ENCODE measurements around the gene IFRD1.
"Not testable (repeated sequence)": the region's sequence is repeated elsewhere in the genome, so short reads cannot be mapped to it uniquely, and the experiment has no call there.

The IFRD1 gene

DNA sequence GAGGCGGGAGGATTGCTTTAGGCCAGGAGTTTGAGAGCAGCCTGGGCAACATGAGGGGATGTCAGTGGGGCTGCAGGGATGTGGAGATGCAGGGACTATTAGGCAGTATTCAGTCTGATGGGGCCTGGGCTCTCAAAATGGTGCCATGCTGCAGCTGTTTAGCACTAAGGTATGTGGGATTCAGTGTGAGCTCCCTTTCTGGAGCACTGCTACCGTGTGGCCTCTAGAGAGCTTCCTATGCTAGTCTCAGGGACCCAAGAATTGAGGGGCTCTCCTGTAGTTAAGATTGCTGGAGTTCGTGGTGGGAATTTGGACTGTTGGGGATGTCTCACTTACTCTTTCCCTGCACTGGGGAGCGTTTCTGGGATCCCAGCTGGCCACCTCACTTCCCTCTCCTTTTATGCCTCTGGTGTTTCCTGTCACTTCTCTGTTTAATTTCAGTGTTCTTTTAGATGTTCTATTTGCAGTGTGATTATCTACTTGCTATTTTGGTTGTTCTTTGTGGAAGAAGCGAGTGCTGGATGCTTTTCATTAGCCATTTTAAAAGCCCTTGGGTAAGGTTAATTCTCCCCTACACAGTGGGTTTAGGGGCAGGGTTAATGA lies 53.9 kb downstream of the IFRD1 start:
- TF ChIP-seq GATA1 (IDR thresholded peaks at IDR 0.05; ENCODE audit: low read depth, low read length), result no peak
- no peak for TF ChIP-seq POLR2A (IDR thresholded peaks at IDR 0.05; ENCODE audit: low read length)
- DNase-seq, result no peak

DNA sequence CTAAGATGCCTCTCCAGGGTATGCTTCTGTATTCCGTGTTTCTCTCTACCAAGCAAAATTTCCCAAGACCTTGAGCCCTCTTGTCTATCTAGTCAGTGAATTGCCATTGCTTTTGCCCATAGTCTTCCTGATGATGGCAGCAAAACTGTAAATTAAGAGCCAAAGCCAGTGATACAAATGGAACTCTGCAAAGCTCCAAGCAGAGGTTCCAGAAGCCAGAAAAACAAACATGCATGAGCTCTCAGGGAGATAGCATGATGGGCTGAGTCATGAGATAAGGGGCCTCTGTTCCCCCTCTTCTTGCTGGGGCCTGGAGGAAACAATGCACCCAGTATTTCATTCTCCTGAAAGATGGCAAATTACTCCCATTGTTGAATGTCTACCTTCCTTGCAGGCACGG lies 55.2 kb downstream of the IFRD1 start:
- TF ChIP-seq POLR2A (IDR thresholded peaks at IDR 0.05; ENCODE audit: low read length), result no peak
- peak; percentile 36 to 76 for DNase-seq

DNA sequence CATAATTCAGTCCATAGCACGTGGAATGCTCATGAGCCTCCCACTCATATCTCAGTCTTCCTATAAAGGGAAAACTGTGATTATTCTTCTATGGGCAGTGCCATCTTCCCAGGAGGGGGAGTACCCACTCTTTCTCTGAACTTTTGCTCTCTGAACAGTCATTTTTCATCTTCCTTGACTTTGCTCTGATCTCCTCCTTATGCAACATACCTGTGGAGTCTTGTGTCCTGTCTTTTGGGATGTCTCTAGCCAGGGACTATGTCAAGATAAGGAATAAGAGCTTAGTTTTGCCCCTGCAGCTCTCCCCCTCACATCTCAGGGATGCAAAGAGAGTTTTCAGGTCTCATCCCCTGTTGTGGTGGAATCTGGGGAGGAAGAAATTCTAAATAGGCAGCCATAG lies 58.1 kb downstream of the IFRD1 start:
- TF ChIP-seq GATA1 (IDR thresholded peaks at IDR 0.05; ENCODE audit: low read depth, low read length) (no peak), POLR2A (IDR thresholded peaks at IDR 0.05; ENCODE audit: low read length) (no peak)
- no peak for DNase-seq

DNA sequence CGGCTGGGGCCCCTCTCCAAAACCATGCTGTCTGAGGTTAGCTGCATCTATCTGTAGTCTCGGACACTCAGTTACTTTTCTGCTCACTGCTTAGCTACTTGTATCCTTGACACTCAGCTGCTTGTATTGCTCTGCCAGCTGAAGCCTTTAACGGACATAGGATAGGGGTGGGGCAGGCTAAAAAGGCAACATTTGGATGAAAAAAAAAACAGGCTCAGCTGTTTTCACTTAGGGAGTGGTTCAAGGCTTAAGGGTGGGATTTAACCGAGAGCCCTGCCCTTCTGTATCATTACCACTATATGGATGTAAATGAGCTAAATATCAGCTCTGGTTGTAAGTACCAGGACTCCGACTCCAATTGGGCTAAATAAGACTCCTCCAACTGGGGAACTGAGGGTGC lies 59.1 kb downstream of the IFRD1 start:
- TF ChIP-seq GATA1 (IDR thresholded peaks at IDR 0.05; ENCODE audit: low read depth, low read length) (no peak), POLR2A (IDR thresholded peaks at IDR 0.05; ENCODE audit: low read length) (no peak)
- DNase-seq, result no peak

DNA sequence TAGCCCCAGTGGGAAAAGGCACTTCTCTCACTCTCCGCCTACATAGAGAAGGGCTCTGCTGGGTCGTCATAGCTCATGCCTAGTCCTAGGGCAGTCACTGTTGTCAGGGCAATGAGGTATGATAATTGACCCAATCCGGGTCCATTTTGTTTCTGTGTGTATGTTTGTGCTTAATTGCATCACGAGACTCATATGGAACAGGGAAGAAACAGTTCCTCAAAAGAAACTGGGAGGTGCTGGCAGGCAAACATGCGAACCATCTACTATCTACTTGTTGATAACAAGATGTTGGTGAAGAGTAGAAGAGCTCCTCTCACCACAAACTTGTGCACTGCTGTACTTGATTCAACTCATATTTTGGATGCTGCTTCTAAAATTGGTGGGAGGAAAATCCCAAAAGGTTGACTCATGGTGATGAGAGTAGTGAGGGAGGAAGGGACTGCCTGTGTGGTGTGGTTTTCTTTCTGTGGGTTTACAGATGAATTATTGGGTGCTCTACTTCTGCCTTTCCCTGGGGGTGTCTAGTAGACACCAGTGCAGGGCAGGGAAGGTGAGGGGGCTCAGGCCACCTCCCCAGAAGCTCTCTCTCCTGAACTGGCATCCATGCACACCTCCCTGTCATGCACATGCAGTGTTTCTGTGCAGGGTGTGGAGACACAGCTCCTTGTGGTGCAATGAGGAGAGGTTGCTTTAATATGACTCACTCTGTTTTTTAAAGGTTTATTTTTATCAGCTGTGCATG lies 59.9 kb downstream of the IFRD1 start:
- peak in 1 of 2 experiments; percentile 4 for DNase-seq

DNA sequence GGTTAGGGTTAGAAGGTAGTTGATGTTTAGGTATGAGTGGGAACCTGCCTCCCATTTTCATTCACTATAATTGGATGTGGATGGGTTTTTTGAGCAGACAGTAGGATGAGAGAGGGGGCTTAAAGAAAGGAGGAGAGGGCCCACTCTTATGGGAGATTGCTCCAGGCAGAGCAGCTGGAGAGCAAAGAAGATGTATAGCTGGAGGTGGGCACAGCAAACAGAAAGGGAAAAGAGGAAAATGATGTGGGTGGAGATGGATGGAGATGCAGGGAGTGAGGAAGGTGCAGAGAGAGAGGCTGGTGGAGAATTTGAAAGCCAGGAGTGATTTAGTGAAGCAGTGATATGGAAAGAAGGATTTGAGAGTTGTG lies 60.5 kb downstream of the IFRD1 start:
- no peak for DNase-seq
- TF ChIP-seq GATA1 (IDR thresholded peaks at IDR 0.05; ENCODE audit: low read depth, low read length) (no peak), POLR2A (IDR thresholded peaks at IDR 0.05; ENCODE audit: low read length) (no peak)

More for the DNA sequence above, 59.9 kb downstream of the IFRD1 start:
- TF ChIP-seq POLR2A (IDR thresholded peaks at IDR 0.05; ENCODE audit: low read length) (no peak), GATA1 (IDR thresholded peaks at IDR 0.05; ENCODE audit: low read depth, low read length) (no peak)

DNA sequence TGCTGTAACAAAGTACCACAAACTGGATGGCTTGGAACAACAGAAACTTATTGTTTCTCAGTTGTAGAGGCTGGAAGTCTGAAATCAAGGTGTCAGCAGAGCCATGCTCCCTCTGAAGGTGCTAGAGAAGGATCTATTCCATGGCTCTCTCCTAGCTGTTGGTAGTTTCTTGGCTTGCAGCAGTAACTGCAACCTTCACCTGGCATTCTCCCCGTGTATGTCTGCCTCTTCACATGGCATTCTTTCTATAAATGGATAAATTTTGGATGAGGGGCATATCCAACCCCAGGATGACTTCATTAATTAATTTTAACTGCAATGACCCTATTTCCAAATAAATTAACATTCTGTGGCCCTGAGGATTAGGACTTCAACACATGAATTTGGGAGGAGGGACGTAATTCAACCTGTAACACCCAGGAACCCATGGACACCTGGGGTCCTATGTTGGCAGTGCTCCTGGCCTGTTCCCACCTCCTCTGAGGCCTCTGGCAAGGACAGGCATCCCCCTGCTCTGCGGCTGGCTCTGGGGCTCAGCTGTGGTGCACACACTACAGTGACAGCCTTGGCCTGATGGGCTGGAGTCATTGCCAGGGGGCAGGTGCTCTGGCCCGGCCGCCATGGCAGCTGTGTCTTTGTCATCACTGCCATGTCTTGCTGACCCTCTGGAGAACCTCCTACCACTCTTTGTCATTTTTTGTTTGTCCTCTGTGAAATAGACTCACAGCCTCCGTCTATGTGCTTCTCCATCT lies 61.4 kb downstream of the IFRD1 start:
- TF ChIP-seq POLR2A (IDR thresholded peaks at IDR 0.05; ENCODE audit: low read length) (no peak), GATA1 (IDR thresholded peaks at IDR 0.05; ENCODE audit: low read depth, low read length) (no peak)

DNA sequence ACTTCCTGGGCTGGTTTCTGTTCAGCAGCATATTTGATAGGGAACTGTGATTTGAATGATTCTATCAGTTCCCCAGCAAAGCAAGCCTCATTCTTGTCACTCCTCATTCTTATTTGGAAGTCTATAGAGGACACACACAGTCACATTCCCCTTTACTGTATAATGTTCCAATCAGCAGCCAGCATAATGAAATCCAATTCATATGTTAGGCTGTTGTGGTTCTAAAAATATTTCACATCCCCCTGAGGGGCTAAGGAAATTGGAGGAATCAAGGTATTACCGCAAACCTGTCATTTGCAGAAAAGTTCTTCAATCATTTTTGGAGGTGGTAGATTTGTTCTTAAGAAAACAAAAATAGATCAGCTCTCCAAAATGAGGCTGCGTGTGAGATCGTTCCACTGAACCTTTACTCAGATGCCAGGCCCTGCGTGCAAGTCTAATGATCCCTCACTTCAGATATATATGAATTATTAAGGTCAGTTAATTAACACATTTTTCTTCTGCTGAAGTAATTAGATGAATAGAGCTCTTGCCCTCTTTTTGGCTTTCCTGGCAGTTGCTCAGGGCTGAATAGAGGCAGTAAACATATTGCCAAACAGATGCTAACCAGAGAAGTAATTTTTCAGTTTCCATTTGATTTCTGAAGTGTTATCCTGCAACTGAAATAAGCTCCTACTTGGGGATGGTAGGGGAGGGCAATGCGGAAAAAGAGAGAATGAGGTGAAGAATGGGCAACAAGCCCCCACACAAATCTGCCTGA lies 62.4 kb downstream of the IFRD1 start:
- no peak for DNase-seq
- TF ChIP-seq GATA1 (IDR thresholded peaks at IDR 0.05; ENCODE audit: low read depth, low read length) (no peak), POLR2A (IDR thresholded peaks at IDR 0.05; ENCODE audit: low read length) (no peak)

More for the DNA sequence above, 61.4 kb downstream of the IFRD1 start:
- DNase-seq, result no peak

DNA sequence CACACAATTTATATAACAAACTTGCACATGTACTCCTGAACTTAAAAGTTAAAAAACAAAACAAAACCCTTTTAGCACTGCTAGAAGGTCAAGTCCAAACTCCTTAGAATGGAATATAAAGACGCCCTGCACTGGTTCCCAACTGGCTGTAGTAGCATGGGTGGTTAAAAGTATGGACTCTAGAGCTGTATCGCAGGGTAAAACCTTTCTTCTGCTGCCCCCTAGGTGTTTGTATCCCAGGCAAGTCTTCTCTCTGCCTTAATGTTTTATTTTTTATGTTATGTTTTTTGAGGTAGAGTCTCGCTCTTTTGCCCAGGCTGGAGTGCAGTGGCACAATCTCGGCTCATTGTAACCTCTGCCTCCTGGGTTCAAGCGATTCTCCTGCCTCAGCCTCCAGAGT lies 65.7 kb downstream of the IFRD1 start:
- TF ChIP-seq POLR2A (IDR thresholded peaks at IDR 0.05; ENCODE audit: low read length) (no peak), GATA1 (IDR thresholded peaks at IDR 0.05; ENCODE audit: low read depth, low read length) (no peak)
- DNase-seq, result peak; percentile 4 to 8

DNA sequence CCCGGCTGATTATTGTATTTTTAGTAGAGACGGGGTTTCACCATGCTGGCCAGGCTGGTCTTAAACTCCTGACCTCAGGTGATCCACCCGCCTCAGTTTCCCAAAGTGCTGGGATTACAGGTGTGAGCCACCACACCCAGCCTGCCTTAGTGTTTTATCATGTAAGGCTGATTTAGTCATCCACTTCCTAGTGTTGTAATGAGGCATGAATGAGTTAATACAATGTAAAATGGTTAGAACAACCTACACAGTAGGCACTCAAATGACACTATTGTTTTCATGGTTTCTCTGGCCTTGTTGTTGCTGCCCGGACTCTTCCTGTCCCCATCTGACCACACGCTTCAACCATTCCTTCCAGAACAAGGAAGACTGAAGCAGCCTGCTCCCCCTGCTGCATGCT lies 66.2 kb downstream of the IFRD1 start:
- not testable (repeated sequence) for DNase-seq

DNA sequence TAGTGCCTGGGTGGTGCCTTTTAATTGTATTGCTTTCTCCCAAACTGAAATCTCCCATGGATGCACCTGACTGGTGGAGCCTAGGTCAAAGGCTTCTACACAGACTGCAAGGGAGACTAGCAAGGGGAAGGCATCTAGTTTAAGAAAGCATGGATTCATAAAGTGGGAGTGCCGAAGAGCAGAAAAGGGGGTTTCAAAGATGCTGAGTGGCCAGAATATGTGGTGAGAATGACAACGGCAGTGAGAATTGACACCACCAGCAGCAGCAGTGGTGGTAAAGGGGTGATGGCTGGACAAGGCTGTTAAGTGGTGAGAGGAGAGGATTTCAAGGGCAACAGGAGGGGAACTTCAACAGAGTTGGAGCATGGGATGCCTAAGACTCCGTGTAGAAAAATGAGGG lies 67.2 kb downstream of the IFRD1 start:
- TF ChIP-seq POLR2A (IDR thresholded peaks at IDR 0.05; ENCODE audit: low read length) (no peak), GATA1 (IDR thresholded peaks at IDR 0.05; ENCODE audit: low read depth, low read length) (no peak)
- DNase-seq, result no peak

DNA sequence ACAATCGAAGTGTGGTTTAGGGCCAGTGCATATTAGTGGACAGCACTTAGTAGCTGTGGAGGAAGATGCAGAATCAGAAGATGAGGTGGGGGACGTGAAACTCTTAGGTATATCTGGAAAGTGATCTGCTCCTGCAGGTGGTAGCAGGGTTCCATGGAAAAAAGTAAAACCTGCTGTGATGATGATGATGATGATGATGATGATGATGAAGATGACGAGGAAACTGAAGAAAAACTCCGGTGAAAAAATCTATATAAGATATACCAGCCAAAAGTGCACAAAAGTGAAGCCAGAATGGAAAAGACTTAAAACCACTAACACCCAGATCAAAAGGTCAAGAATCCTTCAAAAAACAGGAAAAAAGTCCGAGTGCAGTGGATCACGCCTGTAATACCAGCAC lies 70.5 kb downstream of the IFRD1 start:
- no peak for TF ChIP-seq GATA1 (IDR thresholded peaks at IDR 0.05; ENCODE audit: low read depth, low read length)
- TF ChIP-seq POLR2A (IDR thresholded peaks at IDR 0.05; ENCODE audit: low read length), result no peak
- no peak for DNase-seq

DNA sequence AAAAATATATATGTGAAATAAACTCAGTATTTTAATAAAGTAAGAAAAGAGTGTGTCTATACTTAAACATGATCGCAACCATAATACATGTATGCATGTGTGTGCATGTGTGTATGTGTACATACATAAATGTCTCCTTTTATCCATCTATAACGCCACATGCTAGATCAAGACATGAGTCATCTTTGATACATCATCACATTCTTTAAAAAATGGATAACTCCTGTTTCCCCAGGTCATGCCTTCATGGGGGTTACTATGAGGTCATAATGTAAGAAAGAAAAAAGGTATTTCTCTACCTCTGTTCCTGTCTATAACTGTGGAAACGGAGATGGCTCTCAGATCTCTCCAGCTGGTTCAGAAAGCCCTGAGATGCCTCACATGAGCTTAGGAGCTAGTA lies 71.7 kb downstream of the IFRD1 start:
- TF ChIP-seq GATA1 (IDR thresholded peaks at IDR 0.05; ENCODE audit: low read depth, low read length) (no peak), POLR2A (IDR thresholded peaks at IDR 0.05; ENCODE audit: low read length) (no peak)
- no peak for DNase-seq

DNA sequence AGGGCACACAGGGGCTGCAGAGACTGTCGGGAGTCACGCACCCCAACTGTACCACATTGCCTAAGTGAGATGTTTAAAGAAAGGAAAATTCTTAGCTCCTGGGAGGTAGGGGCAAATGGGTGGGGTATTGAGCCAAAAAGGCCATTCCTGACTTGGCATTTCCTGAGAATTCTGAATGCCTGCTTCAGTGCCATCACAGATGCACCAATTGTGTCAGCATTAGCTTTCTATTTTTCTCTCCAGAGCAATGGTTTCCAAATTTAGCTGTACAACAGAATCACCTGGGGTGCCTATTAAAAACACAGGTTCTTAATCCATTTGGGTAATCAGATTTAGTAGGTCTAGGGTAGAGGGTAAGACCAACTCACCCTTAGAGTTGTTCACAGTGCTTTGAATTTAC lies 73.6 kb downstream of the IFRD1 start:
- TF ChIP-seq POLR2A (IDR thresholded peaks at IDR 0.05; ENCODE audit: low read length) (no peak), GATA1 (IDR thresholded peaks at IDR 0.05; ENCODE audit: low read depth, low read length) (no peak)
- no peak for DNase-seq
